ENCODE measurements around the gene MAPT. TPM values are rescaled to one million over a fixed set of nuclear protein-coding genes. Genes with fewer than 3 reads are reported as not detected.
"Not testable (repeated sequence)": the region's sequence is repeated elsewhere in the genome, so short reads cannot be mapped to it uniquely, and the experiment has no call there.

Gene MAPT
- total RNA-seq, 1 experiment from 2014 or later: 3.1 TPM

DNA sequence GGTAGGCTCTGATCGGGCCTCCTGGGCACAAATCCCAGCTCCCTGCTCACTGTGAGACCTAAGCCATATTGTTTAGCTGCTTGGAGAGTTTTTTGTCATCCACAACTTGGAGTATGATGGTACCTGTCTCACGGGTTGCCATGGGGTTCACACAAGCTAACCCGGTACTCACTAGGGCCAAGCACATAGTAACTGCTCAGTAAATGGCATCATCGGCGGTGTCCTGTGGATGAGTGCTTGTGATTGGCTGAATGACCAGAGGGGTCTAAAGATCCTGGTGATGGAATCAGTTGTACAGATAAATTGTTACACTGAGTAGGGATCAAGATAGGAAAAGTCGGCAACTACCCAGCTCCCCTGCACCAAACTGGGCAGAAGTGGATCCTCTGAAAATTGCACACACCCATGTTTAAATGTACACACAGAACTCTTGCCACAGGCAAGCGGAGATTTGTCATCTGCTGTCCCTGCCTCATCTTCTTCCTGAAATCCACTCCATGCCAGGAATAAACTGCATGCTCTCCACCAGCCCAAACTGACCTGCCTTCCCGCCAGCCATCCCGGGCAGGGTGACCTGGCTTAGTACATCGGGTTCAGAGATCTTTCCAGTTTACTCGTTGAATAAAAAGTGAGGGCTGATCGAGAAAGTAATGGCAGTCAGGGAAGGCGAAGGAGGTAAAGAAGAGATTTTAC lies 6.5 kb downstream of the MAPT start:
- DNase-seq (ENCODE audit: low spot score): no peak

DNA sequence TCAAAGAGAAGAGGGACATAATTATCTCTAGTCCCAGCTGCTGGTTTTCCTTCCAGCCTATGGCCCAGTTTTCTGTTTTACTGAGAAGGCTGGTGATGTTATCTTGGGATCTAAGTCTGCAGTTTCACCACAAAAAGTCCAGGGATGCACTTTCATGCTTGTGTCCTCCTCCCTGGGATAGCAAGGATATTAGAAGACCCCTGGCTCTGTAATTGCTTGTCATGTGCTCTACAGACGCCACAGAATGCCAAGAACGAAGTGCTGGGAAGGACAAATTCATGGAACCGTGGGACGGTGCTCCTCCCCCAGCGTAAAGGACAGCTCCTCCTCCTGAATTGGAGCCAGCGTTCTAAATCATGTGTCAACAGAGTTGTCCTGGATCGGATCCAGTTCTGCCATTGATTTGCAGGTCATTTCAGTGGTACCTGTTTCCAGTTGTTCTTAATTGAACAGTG lies 8.6 kb downstream of the MAPT start:
- DNase-seq (ENCODE audit: low spot score): no peak

DNA sequence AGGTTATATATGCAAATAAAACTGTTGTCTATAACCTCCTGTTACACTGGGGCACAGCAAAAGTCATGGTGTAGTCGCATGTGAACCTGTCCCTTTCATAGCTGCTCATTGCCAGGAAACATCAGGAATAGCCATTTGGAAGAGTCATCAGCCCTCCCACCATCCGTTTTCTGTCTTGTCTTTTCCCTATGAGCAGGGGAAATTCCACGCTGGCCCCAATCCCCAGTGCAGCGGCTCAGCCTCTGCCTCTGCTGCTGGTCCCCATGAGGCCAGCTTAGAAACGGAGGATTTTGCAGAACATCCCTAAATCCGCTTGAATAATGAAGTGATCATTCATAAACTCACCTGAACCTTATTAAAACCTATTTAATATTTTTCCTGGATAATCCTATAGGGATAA lies 10.5 kb downstream of the MAPT start:
- DNase-seq (ENCODE audit: low spot score): no peak

DNA sequence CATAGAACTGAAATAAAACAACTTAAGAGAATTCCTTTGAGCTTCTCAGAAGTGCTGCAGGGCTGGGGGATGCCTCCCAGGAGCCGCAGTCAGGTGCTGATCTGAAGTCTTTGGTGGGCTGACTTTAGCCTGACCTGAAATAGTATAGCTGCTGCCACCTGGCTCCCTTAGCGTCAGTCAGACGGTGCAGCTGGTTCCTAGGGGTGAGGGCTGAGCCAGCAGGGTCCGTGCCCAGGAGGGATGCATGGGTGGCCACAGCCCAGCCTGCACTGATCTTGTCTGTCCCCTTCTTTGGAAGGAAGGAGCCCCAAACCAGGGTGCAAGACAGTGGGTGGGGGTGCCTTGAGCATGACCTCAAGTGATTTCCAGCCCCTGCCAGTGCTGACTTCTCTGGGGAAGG lies 11.5 kb downstream of the MAPT start:
- DNase-seq (ENCODE audit: low spot score): no peak

DNA sequence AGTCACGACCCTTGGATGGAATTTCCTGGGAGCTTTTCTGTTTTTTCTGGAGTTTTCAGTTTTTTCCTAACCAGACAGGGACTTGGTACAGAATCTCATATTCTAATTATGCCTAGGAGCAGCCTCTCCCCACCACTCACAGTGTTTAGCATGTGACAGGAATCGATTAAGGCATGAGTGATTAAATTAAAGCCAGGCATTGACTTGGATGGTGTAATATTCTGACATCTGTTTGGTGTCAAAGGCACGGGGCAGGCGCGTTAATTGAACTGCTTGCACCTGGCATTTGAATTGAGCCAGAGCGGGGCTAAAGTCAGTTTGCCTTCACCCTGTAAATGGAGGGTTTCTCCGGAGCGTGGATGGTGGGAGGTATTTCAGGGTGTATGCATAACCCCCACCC lies 11.9 kb downstream of the MAPT start:
- no peak for DNase-seq (ENCODE audit: low spot score)

DNA sequence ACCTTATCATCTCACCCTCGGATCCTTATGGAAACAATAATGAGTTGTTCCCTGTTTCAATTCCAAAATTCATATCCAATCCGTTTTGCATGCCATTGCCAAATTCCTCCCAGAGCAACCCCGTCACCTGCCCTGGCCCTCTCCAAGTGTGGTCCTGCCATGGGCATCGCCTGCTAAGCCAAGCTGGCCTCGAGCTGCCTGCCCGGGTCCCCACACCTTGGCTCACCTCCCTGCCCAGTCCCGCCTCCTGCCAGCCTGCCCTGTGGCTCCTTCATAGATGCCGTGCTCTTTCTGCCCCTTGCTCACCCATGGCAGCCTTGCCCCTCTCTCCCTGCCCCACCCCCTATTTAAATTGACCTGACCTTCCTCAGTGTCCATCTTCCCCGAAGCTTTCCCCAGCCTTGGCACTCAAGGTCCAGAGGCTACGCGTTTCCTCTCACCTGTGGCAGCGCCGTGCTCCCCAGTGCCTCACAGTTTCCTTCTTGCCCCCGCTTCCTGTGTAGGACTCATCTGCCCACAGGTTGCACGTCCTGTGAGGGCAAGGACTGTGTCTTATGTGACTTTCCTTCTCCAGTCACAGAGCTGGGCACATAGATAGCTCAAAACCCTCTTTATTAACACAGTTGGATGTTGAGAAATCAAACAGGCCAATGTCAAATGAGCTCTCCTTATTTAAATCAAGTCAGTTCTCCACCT lies 12.7 kb downstream of the MAPT start:
- no peak for DNase-seq (ENCODE audit: low spot score)

DNA sequence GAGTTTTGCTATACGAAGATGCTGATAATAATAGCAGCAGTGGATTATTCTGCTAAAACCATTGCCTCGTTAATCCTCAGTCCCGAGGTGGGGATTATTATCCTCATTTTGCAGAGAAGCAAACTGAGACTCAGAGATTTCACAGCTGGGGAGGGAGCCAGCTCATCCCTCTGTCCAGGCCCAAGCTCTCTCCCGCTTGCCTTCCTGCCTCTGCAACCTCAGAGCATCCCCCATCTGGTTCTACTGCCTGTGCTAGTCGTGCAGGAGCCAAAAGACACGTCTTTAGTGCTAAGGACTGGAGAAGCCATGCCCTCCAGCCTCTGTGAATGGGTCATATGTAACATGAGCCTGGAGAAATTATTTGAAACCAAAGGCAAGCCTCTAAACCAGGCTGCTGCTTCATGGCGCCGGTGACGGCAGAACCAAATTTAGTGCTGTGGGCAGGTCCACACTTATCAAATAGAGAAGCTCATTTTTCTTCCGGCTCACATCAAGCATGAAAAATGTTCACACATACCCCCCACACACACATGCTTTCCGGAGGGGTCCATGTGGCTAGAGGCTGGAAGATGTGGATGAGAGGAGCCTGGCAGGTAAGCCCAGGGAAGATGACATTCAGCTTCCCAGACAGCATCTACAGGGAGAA lies 13.5 kb downstream of the MAPT start:
- no peak for DNase-seq (ENCODE audit: low spot score)

DNA sequence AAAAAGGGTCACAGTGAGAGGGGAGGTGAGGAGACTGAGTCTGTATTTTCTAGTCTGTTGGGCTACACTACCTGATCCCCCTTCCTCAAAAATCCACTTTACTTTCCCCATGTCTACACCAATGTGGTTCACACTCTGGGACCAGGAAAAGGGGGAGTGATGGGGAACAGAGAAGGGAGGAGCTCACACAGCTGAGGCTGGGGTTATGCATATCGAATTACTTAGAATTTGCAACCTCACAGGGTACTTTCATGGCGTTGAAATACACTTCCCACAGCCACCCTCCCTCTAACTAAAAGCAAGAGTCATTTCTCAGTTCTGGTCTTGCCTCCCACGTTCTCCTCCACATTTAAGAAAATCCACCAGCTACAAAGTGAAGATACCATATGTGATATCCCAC lies 14.1 kb downstream of the MAPT start:
- no peak for DNase-seq (ENCODE audit: low spot score)

DNA sequence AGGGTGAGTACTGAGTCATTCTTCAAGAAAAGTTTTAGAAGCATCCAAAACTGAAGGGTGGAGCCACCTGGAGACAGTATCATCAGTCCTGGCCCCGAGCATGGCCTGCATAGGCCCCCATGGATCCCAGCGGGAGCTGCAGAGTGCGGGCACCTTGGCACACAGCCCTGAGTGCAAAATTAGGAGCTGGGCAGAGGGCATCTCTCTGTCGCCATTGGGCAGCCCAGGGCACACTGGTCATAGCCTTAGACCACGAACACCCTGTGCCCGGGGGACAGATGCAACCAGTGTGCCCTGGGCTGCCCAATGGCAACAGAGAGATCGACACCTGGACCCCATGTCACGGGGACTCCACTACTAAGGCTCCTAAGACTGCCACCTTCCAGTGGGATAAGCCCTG lies 14.6 kb downstream of the MAPT start:
- no peak for DNase-seq (ENCODE audit: low spot score)

DNA sequence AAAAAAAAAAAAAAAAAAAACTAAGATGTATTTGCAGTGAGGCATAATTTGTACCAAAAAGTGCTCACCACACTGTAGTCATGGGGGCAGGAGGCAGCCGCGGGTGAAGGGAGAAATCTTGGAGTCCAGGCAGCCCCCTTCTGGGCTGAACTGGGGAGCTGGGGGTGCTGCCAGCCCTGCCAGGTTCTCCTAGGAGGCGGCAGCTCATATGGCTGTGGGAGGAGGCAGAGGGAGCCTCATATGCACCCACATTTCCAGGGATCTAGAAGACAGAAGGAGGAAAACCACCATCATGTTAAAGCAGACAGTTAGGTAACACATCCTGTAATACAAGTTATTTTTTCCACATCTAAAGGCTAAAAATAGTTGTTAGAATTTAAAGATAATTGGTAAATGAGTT lies 16.3 kb downstream of the MAPT start:
- DNase-seq (ENCODE audit: low spot score): no peak

DNA sequence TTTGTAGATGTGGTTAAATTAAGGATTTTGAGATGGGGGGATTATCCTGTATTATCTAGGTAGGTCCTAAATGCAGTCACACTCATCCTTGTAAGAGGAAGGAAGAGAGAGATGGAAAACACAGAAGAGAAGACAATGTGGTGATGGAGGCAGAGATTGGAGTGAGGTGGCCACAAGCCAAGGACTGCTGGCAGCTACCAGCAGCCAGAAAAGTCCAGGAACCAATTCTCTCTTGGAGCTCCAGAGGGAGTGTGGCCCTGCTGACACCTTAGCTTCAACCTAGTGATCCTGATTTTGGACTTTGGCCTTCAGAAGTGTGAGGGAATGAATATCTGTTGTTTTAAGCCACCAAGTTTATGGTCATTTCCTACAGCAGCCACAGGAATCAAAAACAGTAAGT lies 18.0 kb downstream of the MAPT start:
- DNase-seq (ENCODE audit: low spot score): no peak

DNA sequence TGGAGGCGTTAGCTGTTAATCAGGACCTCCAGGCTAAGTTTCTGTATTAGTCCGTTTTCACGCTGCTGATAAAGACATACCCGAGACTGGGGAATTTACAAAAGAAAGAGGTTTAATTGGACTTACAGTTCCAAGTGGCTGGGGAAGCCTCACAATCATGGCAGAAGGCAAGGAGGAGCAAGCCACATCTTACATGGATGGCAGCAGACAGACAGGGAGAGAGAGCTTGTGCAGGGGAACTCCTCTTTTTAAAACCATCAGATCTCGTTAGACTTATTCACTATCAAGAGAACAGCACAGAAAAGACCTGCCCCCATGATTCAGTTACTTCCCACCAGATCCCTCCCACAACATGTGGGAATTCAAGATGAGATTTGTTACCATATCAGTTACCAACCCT lies 18.7 kb downstream of the MAPT start:
- DNase-seq (ENCODE audit: low spot score): not testable (repeated sequence)

DNA sequence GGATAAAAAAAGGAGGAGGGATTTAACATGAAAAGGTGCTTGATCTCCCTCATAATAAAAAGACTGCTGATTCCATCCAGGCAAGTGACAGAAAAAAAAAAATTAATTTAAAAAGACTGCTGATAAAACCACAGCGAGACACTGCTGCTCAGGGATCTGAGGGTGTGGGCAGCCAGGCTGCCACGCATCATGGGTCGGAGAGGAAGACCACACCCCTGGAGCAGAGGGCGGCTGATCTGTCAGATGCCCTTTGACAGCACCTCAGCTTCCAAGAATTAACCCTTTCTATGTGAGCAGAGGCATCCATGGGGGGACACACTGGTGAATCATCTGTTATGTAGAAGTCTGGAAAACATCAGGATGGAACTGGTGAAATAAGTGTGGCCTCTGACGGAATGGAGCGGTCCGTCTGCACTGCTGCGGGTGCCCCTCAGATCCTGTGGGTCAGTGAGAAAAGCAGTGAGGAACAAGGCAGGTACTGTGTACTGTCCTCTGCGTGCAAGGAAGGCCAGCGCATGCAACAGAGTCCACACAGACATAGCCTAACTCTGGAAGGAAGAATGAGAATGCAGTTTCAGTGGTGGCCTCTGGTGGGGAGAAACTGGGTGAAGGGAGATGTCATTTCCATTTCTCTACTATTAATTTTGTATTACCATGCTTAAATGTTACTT lies 19.8 kb downstream of the MAPT start:
- no peak for DNase-seq (ENCODE audit: low spot score)

DNA sequence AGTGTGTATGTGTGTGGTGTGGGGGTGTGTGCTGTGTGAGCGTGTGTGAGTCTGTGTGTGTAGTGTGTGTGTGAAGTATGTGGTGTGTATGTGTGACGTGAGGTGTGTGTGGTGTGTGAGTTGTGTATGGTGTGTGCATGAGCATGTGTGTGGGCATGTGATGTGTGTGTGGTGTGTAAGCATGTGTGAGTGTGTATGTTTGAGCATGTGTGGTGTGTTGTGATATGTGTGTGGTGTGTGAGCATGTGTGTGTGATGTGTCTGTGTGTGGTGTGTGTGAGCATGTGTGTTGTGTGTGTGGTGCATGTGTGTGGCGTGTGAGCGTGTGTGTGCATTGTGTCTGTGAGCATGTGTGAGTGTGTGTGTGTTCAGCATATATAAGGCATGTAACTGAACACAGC lies 20.9 kb downstream of the MAPT start:
- no peak for DNase-seq (ENCODE audit: low spot score)

DNA sequence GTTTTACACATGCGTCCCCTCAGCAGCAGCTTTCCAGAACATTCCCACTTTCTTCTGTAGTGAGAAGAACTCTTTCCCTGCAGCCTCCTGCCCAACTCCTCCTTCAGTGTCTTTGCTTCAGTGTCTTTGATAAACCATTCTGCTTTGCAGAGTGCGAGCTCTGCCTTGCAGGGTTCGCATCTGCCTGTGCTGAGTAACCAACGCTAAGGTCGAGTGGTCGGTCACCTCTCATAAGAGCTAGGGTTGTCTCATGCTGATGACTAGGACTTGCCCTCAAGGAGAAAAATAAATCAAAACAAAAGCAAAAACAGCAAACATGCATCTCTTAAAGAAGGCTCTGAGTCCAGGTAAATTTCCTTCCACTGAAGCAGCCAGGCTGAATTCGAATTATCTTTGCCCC lies 22.7 kb downstream of the MAPT start:
- DNase-seq (ENCODE audit: low spot score): no peak

DNA sequence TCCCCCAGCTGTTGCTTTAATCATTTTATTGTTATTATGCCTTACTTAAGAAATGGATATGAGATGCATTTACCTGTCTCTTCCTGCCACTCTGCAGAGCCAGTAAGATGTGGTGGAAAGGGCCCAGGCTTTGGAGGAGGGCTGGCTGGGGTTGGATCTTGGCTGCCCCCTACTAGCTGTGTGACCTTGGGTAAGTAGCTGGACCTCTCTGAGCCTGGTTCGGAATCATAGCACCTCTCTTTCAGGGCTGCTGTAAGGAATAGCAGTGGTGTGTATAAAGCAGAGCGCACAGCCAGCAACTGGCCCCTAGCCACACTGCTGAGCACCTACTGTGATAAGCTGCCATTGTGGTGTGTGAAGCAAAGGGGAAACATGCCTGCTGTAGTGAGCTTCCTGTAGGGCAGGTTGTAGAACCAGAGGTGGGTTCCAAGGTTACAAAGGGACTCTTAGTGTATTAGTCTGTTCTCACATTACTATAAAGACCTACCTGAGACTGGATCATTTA lies 23.9 kb downstream of the MAPT start:
- no peak for DNase-seq (ENCODE audit: low spot score)

DNA sequence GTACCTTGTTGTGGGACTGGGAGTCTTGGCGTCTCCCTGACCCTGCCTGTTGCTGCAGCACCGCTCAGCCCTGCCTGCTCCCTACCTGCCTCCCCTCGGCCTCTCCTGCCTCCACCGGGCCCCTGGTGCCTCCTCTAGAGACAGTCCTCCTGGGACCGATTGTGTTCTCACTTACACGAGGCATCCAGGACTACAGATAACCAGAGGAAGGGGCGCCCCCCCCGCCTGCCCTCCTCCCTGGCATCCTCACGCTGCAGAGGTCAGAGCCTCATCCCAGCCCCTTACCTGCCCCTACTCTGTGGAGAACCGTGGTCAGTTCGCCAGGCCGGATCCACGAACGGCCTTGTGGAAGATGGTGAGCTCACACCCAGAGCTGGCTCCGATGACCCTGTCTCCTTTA lies 24.8 kb downstream of the MAPT start:
- no peak for DNase-seq (ENCODE audit: low spot score)

DNA sequence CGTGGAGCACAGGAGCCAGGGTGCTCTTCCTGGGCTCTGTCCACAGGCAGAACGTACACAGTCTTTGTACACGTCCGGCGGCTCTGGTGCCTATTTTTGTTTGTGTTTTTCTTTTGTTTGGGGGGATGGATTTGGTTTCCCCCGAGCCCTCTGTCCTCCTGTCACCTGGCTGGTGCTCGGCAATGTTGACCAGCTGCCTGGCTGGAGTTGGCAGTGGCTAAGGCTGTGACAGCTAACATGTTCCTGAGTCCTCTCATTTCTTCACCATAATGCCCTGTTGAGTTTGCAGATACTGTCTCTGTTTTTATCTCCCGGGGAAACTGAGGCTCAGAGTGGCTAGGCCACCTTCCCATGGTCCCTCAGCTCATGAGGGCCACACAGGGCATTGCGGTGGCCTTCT lies 25.7 kb downstream of the MAPT start:
- no peak for DNase-seq (ENCODE audit: low spot score)

DNA sequence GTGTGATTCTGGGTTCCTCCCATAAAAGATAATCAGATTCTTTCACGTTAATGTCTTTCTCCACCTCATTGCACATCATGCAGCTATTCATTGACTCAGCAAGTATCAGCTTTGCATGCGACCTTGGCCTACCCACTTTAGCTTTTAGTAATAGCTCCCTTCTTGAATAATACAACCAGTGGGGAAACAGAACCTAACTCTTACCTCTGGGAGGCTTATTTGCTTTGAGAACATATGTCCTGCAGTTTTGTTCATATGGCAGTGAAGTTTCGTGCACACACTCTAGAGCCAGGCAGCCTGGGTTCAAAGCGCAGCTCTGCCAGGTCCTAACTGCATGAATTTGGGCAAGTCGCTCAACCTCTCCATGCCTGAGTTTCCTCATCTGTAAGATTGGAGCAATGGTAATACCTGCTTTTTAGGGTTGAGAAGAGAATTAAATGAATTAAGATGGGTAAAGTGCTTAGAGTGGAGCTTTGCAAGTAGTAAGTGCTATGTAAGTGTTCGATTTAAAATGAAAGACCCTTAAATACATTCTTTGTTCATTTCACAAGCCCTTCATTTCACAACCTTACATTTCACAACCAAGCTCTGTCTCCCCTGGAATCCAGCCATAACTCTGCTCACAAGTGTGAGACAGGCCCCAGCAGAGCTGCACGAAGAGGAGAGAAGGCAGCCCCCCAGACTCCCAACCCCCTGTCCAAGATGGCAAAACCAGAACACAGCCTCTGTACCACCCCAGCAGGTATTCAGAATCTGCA lies 29.3 kb downstream of the MAPT start:
- no peak for DNase-seq (ENCODE audit: low spot score)

DNA sequence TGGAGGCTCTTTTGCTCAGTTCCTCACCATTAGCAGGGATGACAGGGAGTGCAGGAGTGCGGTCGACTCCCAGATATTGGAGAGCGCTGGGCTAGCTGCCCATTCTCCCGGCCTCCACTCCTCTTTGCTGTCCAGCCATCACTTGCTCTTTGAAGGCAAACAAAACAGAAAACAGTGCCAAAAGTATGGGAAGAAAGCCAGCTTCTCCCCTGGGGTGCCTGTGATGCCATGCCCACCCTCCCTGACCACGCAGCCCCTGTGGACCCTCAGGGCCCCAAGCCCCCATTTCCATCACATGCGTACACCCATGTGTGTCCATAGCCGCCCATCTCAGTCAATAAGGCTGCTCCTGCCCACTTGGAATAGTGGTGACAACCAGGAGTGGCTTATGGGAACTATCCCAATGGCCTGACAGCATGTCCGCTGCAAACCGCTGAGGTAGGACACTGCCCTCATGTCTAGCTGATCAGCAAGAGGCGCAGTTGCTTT lies 30.0 kb downstream of the MAPT start:
- no peak for DNase-seq (ENCODE audit: low spot score)

DNA sequence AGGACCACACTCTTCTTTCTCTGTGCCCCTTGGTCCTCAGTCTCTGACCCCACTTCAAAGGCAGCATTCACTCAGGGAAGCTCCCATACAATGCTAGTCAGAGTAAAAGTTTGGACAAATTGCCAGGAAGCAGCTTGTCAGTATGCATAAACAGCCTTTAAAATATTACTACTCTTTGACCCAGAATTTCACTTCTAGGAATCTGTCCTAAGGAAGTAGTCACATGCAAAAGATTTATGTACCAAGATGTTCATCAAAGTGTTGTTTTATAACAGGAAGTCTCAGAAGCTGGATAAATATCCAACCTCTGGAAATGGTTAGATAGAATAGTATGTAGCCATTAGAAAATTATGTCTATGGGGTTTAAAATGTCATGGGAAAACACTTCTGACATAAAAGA lies 31.0 kb downstream of the MAPT start:
- DNase-seq (ENCODE audit: low spot score): no peak

DNA sequence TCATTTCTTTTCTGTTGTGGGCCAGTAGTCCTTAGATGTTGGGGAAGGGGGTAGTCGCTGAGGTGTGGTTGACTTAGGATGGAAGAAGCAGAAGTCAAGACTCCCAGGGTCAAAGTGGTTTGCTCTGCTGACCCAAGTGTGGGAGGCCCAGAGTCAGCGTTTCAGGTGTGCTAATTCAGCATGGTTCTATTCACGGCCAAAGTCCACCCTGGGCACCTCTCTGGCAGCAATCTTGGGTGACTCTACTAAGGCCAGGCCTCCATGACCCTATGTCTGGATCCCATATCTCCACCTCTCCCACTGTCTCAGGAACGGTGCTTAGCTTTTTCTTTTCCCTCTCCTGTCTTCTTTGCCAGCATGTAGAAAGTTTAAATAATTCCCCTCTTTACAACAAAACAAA lies 32.9 kb downstream of the MAPT start:
- DNase-seq (ENCODE audit: low spot score): no peak
